ENCODE measurements around the gene BMPR1A.

DNA sequence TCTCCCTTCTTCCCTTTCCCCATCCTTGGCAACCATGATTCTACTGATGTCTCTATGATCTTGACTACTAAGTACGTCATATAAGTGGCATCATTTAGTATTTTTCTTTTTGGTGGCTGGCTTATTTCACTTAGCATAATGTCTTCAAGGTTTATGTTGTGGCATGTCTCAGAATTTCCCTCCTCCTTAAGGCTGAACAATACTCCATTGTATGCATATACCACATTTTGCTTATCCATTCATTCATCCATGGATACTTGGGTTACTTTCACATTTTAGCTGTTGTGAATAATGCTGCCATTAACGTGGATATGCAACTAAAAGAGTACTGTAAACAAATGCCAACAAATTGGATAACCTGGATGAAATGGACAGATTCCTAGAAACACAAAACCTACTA is 60.8 kb downstream of the BMPR1A start:
- no peak for TF ChIP-seq MAFK (IDR thresholded peaks at IDR 0.05; ENCODE audit: low read length)
- TF ChIP-seq, protein P1, sequence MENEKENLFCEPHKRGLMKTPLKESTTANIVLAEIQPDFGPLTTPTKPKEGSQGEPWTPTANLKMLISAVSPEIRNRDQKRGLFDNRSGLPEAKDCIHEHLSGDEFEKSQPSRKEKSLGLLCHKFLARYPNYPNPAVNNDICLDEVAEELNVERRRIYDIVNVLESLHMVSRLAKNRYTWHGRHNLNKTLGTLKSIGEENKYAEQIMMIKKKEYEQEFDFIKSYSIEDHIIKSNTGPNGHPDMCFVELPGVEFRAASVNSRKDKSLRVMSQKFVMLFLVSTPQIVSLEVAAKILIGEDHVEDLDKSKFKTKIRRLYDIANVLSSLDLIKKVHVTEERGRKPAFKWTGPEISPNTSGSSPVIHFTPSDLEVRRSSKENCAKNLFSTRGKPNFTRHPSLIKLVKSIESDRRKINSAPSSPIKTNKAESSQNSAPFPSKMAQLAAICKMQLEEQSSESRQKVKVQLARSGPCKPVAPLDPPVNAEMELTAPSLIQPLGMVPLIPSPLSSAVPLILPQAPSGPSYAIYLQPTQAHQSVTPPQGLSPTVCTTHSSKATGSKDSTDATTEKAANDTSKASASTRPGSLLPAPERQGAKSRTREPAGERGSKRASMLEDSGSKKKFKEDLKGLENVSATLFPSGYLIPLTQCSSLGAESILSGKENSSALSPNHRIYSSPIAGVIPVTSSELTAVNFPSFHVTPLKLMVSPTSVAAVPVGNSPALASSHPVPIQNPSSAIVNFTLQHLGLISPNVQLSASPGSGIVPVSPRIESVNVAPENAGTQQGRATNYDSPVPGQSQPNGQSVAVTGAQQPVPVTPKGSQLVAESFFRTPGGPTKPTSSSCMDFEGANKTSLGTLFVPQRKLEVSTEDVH (IDR thresholded peaks at IDR 0.05; ENCODE audit: low read depth, partially characterized antibody): no peak
- TF ChIP-seq, protein P2, sequence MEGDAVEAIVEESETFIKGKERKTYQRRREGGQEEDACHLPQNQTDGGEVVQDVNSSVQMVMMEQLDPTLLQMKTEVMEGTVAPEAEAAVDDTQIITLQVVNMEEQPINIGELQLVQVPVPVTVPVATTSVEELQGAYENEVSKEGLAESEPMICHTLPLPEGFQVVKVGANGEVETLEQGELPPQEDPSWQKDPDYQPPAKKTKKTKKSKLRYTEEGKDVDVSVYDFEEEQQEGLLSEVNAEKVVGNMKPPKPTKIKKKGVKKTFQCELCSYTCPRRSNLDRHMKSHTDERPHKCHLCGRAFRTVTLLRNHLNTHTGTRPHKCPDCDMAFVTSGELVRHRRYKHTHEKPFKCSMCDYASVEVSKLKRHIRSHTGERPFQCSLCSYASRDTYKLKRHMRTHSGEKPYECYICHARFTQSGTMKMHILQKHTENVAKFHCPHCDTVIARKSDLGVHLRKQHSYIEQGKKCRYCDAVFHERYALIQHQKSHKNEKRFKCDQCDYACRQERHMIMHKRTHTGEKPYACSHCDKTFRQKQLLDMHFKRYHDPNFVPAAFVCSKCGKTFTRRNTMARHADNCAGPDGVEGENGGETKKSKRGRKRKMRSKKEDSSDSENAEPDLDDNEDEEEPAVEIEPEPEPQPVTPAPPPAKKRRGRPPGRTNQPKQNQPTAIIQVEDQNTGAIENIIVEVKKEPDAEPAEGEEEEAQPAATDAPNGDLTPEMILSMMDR (IDR thresholded peaks at IDR 0.05 in 2 of 3, conservative IDR thresholded peaks at IDR 0.05 in 1 of 3; ENCODE audit: insufficient read depth in 2 of 3, low read depth in 1 of 3, low read length in 3 of 3): no peak
- TF ChIP-seq, protein P3, sequence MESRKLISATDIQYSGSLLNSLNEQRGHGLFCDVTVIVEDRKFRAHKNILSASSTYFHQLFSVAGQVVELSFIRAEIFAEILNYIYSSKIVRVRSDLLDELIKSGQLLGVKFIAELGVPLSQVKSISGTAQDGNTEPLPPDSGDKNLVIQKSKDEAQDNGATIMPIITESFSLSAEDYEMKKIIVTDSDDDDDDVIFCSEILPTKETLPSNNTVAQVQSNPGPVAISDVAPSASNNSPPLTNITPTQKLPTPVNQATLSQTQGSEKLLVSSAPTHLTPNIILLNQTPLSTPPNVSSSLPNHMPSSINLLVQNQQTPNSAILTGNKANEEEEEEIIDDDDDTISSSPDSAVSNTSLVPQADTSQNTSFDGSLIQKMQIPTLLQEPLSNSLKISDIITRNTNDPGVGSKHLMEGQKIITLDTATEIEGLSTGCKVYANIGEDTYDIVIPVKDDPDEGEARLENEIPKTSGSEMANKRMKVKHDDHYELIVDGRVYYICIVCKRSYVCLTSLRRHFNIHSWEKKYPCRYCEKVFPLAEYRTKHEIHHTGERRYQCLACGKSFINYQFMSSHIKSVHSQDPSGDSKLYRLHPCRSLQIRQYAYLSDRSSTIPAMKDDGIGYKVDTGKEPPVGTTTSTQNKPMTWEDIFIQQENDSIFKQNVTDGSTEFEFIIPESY (CRISPR knock-in tag; IDR thresholded peaks at IDR 0.05): no peak
- no peak for TF ChIP-seq MAZ (CRISPR knock-in tag; conservative IDR thresholded peaks at IDR 0.05 in 1 of 2, IDR thresholded peaks at IDR 0.05 in 1 of 2)
- TF ChIP-seq RAD21 (CRISPR knock-in tag; conservative IDR thresholded peaks at IDR 0.05 in 1 of 2, IDR thresholded peaks at IDR 0.05 in 1 of 2): no peak
- no peak for TF ChIP-seq POLR2AphosphoS2 (IDR thresholded peaks at IDR 0.05; ENCODE audit: low read length)
- no peak for TF ChIP-seq ELF1 (tag; IDR thresholded peaks at IDR 0.05)
- TF ChIP-seq, protein P4, sequence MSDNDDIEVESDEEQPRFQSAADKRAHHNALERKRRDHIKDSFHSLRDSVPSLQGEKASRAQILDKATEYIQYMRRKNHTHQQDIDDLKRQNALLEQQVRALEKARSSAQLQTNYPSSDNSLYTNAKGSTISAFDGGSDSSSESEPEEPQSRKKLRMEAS (CRISPR knock-in tag; IDR thresholded peaks at IDR 0.05): no peak
- TF ChIP-seq, protein P5, sequence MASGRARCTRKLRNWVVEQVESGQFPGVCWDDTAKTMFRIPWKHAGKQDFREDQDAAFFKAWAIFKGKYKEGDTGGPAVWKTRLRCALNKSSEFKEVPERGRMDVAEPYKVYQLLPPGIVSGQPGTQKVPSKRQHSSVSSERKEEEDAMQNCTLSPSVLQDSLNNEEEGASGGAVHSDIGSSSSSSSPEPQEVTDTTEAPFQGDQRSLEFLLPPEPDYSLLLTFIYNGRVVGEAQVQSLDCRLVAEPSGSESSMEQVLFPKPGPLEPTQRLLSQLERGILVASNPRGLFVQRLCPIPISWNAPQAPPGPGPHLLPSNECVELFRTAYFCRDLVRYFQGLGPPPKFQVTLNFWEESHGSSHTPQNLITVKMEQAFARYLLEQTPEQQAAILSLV (tag; IDR thresholded peaks at IDR 0.05): no peak
- TF ChIP-seq, protein P6, sequence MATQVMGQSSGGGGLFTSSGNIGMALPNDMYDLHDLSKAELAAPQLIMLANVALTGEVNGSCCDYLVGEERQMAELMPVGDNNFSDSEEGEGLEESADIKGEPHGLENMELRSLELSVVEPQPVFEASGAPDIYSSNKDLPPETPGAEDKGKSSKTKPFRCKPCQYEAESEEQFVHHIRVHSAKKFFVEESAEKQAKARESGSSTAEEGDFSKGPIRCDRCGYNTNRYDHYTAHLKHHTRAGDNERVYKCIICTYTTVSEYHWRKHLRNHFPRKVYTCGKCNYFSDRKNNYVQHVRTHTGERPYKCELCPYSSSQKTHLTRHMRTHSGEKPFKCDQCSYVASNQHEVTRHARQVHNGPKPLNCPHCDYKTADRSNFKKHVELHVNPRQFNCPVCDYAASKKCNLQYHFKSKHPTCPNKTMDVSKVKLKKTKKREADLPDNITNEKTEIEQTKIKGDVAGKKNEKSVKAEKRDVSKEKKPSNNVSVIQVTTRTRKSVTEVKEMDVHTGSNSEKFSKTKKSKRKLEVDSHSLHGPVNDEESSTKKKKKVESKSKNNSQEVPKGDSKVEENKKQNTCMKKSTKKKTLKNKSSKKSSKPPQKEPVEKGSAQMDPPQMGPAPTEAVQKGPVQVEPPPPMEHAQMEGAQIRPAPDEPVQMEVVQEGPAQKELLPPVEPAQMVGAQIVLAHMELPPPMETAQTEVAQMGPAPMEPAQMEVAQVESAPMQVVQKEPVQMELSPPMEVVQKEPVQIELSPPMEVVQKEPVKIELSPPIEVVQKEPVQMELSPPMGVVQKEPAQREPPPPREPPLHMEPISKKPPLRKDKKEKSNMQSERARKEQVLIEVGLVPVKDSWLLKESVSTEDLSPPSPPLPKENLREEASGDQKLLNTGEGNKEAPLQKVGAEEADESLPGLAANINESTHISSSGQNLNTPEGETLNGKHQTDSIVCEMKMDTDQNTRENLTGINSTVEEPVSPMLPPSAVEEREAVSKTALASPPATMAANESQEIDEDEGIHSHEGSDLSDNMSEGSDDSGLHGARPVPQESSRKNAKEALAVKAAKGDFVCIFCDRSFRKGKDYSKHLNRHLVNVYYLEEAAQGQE (IDR thresholded peaks at IDR 0.05; ENCODE audit: borderline replicate concordance): no peak
- TF ChIP-seq, protein P6 (CRISPR knock-in tag; IDR thresholded peaks at IDR 0.05; ENCODE audit: low read depth): no peak
- TF ChIP-seq POLR2A (conservative IDR thresholded peaks at IDR 0.05): no peak
- TF ChIP-seq POLR2AphosphoS5 (IDR thresholded peaks at IDR 0.05; ENCODE audit: control insufficient read depth, insufficient read depth, low read depth, low read length): no peak
- no peak for TF ChIP-seq ZNF76 (CRISPR knock-in tag; IDR thresholded peaks at IDR 0.05; ENCODE audit: borderline replicate concordance)

Data from K562 (cell line).